Upper lobe of right lung (tissue), 1 donor: ENCODE measurements around the gene UBA52. TPM values are rescaled to one million over a fixed set of nuclear protein-coding genes. Genes with fewer than 3 reads are reported as not detected.

ENCODE experiments used
- ATAC-seq: fragments of 200-7000 bp; cut with Tn5 transposase; one replicate; pipeline ENCODE4 v1.9.1; 2020; ENCODE audit warnings: mild to moderate bottlenecking, moderate library complexity
- DNase-seq: peaks from one replicate; pipeline ENCODE4 v3.0.0-alpha.2; 2020
- H3K27ac ChIP-seq: fragments of 200-600 bp; one replicate; pipeline ENCODE4 v1.8.0; 2022
- H3K27me3 ChIP-seq: fragments of 200-600 bp; one replicate; pipeline ENCODE4 v1.8.0; 2022; ENCODE audit warnings: mild to moderate bottlenecking
- H3K36me3 ChIP-seq: fragments of 200-600 bp; one replicate; pipeline ENCODE4 v1.8.0; 2022
- H3K4me1 ChIP-seq: fragments of 200-600 bp; one replicate; pipeline ENCODE4 v1.8.0; 2022
- H3K4me3 ChIP-seq: fragments of 200-600 bp; one replicate; pipeline ENCODE4 v1.8.0; 2022; ENCODE audit warnings: mild to moderate bottlenecking
- H3K9me3 ChIP-seq: fragments of 200-600 bp; one replicate; pipeline ENCODE4 v1.8.0; 2022
- intact Hi-C: fragments of 100-400 bp; cut with DNase I; formaldehyde crosslinking; loops from one replicate; pipeline ENCODE4 v1.11.0; 2022
- total RNA-seq: library from RNA; stranded (reverse); fragmentation: NEBNext Ultra II Directional; extraction: Animal tissue kit (Norgen Biotek cat#: 25700); gene quantifications from one replicate; pipeline ENCODE4 v1.2.1, GENCODE V29; 2021
- TF ChIP-seq, protein P1 (sequence below): fragments of 200-600 bp; IDR thresholded peaks from one replicate; pipeline ENCODE4 v1.8.0; 2022; ENCODE audit warnings: antibody characterized with exemption
- donor health status: DM: no; HTN: yes; CAD: no; lungs with severe emphysema.

The UBA52 gene
- total RNA-seq, 1 donor from 2014 or later, result 840 TPM

DNA sequence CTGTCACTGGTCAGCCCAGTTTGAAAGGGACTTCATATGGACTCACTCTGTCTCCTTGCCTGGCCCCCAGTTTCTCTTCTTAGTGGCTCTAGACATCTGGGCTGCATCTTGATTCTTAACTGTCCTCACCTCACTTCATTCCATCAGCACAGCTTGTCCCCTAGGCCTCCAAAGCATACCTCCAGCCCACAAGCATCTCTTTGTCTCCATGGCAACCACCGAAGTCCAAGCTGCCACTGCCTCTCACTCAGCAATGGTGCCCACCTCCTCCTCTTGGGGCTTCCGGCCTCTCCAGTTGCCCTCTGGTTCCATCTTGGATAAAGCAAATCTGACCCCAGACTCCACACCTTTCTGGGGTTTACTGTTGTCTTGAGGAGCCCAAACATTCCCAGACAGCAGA lies 55.2 kb downstream of the UBA52 start:
- no peak overlapping the region for H3K27ac ChIP-seq
- no peaks in the 10 kb centered on the region for H3K36me3 ChIP-seq
- H3K4me1 ChIP-seq, result no peaks in the 10 kb centered on the region
- no peaks in the 10 kb centered on the region for H3K27me3 ChIP-seq
- DNase-seq, result no peak
- TF ChIP-seq, protein P1, sequence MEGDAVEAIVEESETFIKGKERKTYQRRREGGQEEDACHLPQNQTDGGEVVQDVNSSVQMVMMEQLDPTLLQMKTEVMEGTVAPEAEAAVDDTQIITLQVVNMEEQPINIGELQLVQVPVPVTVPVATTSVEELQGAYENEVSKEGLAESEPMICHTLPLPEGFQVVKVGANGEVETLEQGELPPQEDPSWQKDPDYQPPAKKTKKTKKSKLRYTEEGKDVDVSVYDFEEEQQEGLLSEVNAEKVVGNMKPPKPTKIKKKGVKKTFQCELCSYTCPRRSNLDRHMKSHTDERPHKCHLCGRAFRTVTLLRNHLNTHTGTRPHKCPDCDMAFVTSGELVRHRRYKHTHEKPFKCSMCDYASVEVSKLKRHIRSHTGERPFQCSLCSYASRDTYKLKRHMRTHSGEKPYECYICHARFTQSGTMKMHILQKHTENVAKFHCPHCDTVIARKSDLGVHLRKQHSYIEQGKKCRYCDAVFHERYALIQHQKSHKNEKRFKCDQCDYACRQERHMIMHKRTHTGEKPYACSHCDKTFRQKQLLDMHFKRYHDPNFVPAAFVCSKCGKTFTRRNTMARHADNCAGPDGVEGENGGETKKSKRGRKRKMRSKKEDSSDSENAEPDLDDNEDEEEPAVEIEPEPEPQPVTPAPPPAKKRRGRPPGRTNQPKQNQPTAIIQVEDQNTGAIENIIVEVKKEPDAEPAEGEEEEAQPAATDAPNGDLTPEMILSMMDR, result no peak
- intact Hi-C loops, result no loop called here
- ATAC-seq, result no peak
- no peak overlapping the region for H3K4me3 ChIP-seq
- no peaks in the 10 kb centered on the region for H3K9me3 ChIP-seq

Other genes starting within 250 kb of the UBA52 start
- 76.9 TPM for gene LSM4, start 248.8 kb upstream of the UBA52 start, total RNA-seq
- 40.8 TPM for gene PGPEP1, start 231.3 kb upstream of the UBA52 start, total RNA-seq
- gene GDF15, start 185.7 kb upstream of the UBA52 start, total RNA-seq, result 105 TPM
- 22.7 TPM for gene LRRC25, start 174.2 kb upstream of the UBA52 start, total RNA-seq
- gene SSBP4, start 152.5 kb upstream of the UBA52 start, total RNA-seq, result 57.3 TPM
- gene ISYNA1, start 133.7 kb upstream of the UBA52 start, total RNA-seq, result 34.6 TPM
- 17.7 TPM for gene ELL, start 49.8 kb upstream of the UBA52 start, total RNA-seq
- 201 TPM for gene FKBP8, start 28.3 kb upstream of the UBA52 start, total RNA-seq
- 68.3 TPM for gene KXD1, start 14.0 kb upstream of the UBA52 start, total RNA-seq
- gene REX1BD, start 16.9 kb downstream of the UBA52 start, total RNA-seq, result 57.1 TPM
- 23.4 TPM for gene CRLF1, start 34.9 kb downstream of the UBA52 start, total RNA-seq
- 2.2 TPM for gene TMEM59L, start 41.0 kb downstream of the UBA52 start, total RNA-seq
- 11.8 TPM for gene KLHL26, start 65.2 kb downstream of the UBA52 start, total RNA-seq
- 13.8 TPM for gene CRTC1, start 111.8 kb downstream of the UBA52 start, total RNA-seq
- 9.7 TPM for gene COMP, start 219.4 kb downstream of the UBA52 start, total RNA-seq